SKM-1 treated with dmso at 0.1 percent for 144 hours (cell line): ENCODE results near the gene MOCS3.
"Not testable (repeated sequence)": the region's sequence is repeated elsewhere in the genome, so short reads cannot be mapped to it uniquely, and the experiment has no call there.

ENCODE experiments used
- DNase-seq: peaks from one replicate; lab custom pipeline; 2025; ENCODE audit not compliant: unreplicated experiment; lab: John Stamatoyannopoulos, UW

The MOCS3 gene

GRCh38 chr20:50931306-50932015 lies 27.2 kb upstream of the MOCS3 start, which contains the start of gene ADNP:
Gene ADNP, minus strand, starts transcription at chr20:50931437. Its CDS starts 27,441 bp downstream, at chr20:50903996.
- DNase-seq: peak; percentile 50

- no peak for DNase-seq
Measured at GRCh38 chr20:50932016-50932485, 26.6 kb upstream of the MOCS3 start.

- no peak for DNase-seq
Measured at GRCh38 chr20:50932691-50933280, 25.8 kb upstream of the MOCS3 start.

GRCh38 chr20:50933589-50933988 lies 25.0 kb upstream of the MOCS3 start:
- no peak for DNase-seq

GRCh38 chr20:50943069-50943468 lies 15.5 kb upstream of the MOCS3 start:
- no peak for DNase-seq

- DNase-seq: no peak
Measured at GRCh38 chr20:50948132-50948785, 10.4 kb upstream of the MOCS3 start.

- no peak for DNase-seq
Measured at GRCh38 chr20:50953196-50953595, 5.4 kb upstream of the MOCS3 start.

GRCh38 chr20:50953821-50954220 lies 4.8 kb upstream of the MOCS3 start:
- DNase-seq: no peak

- DNase-seq: no peak
Measured at GRCh38 chr20:50957276-50957675, 1.3 kb upstream of the MOCS3 start.

- DNase-seq: peak; percentile 97
Measured at GRCh38 chr20:50957798-50958614, 612 bp upstream of the MOCS3 start, which contains the start of gene DPM1. Gene DPM1, minus strand, starts transcription at chr20:50958532. Its CDS starts 9 bp downstream, at chr20:50958523.

- DNase-seq: no peak
Measured at GRCh38 chr20:50959543-50960126, 1.0 kb downstream of the MOCS3 start.

GRCh38 chr20:50967586-50967985 lies 9.0 kb downstream of the MOCS3 start:
- no peak for DNase-seq

- no peak for DNase-seq
Measured at GRCh38 chr20:50968289-50968688, 9.7 kb downstream of the MOCS3 start.

GRCh38 chr20:50969435-50969834 lies 10.8 kb downstream of the MOCS3 start:
- no peak for DNase-seq

GRCh38 chr20:50969912-50970311 lies 11.3 kb downstream of the MOCS3 start:
- no peak for DNase-seq

- DNase-seq: no peak
Measured at GRCh38 chr20:50975701-50976330, 17.2 kb downstream of the MOCS3 start.

GRCh38 chr20:50977066-50978021 lies 18.7 kb downstream of the MOCS3 start:
- DNase-seq: no peak

- DNase-seq: not testable (repeated sequence)
Measured at GRCh38 chr20:50978533-50978932, 19.9 kb downstream of the MOCS3 start.

- DNase-seq: peak; percentile 38
Measured at GRCh38 chr20:50980071-50980681, 21.6 kb downstream of the MOCS3 start.
